Neuronal stem cell (in vitro differentiated cells): ENCODE measurements around the gene CTNNA1.

Experiments used
- DNase-seq: peaks from one replicate; pipeline ENCODE4 v3.0.0-alpha.2; 2013; ENCODE audit warnings: low spot score
- H2AFZ ChIP-seq: one replicate; pipeline ENCODE4 v1.6.1; 2013; ENCODE audit warnings: mild to moderate bottlenecking, low read length, inconsistent platforms
- H2AK5ac ChIP-seq: 2 replicates; pipeline ENCODE4 v1.6.1; 2013; ENCODE audit warnings: low read depth, mild to moderate bottlenecking, inconsistent platforms, low read length, moderate library complexity, mixed read lengths
- H2BK120ac ChIP-seq: 2 replicates; pipeline ENCODE4 v1.6.1; 2013; ENCODE audit warnings: low read depth, mild to moderate bottlenecking, inconsistent platforms, low read length, moderate library complexity, mixed read lengths
- H2BK12ac ChIP-seq: one replicate; pipeline ENCODE4 v1.6.1; 2013; ENCODE audit warnings: low read length, inconsistent platforms
- H2BK15ac ChIP-seq: 2 replicates; pipeline ENCODE4 v1.6.1; 2013; ENCODE audit warnings: mild to moderate bottlenecking, low read length, inconsistent platforms, mixed read lengths
- H2BK5ac ChIP-seq: one replicate; pipeline ENCODE4 v1.6.1; 2013; ENCODE audit warnings: inconsistent platforms, mild to moderate bottlenecking, low read length, moderate library complexity
- H3K14ac ChIP-seq: one replicate; pipeline ENCODE4 v1.6.1; 2013; ENCODE audit warnings: low read length, inconsistent platforms
- H3K18ac ChIP-seq: 2 replicates; pipeline ENCODE4 v1.6.1; 2013; ENCODE audit warnings: low read length, inconsistent platforms
- H3K23ac ChIP-seq: 2 replicates; pipeline ENCODE4 v1.6.1; 2013; ENCODE audit warnings: low read depth, mild to moderate bottlenecking, mixed read lengths, low read length, inconsistent platforms; ENCODE audit not compliant: poor library complexity
- H3K27ac ChIP-seq: replicated peaks from 3 replicates; pipeline ENCODE4 v1.5.1; 2013; ENCODE audit warnings: low read length, inconsistent platforms
- H3K27me3 ChIP-seq, 3 experiments: 2 replicates each; pipeline ENCODE4 v1.6.1; 2013; ENCODE audit warnings: low read length in 3 of 3, mild to moderate bottlenecking in 2 of 3, inconsistent platforms in 1 of 3, low read depth in 1 of 3, mixed read lengths in 1 of 3, moderate library complexity in 1 of 3; ENCODE audit not compliant: control insufficient read depth in 3 of 3, insufficient read depth in 3 of 3
- H3K36me3 ChIP-seq, 2 donors: replicated peaks in 1 of 2; 2 replicates each; pipeline ENCODE4 v1.6.1; 2013; ENCODE audit warnings: low read length in 2 of 2; ENCODE audit not compliant: control insufficient read depth in 2 of 2, insufficient read depth in 2 of 2
- H3K4ac ChIP-seq: 2 replicates; pipeline ENCODE4 v1.6.1; 2013; ENCODE audit warnings: inconsistent platforms, mild to moderate bottlenecking, low read length, moderate library complexity
- H3K4me1 ChIP-seq, 2 donors: 1 replicate in 1 of 2; 2 replicates in 1 of 2; pipeline ENCODE4 v1.6.1; 2013; ENCODE audit warnings: low read length in 2 of 2, low read depth in 1 of 2; ENCODE audit not compliant: control insufficient read depth in 2 of 2, insufficient read depth in 1 of 2
- H3K4me2 ChIP-seq: one replicate; pipeline ENCODE4 v1.6.1; 2013; ENCODE audit warnings: mild to moderate bottlenecking, low read length, inconsistent platforms; ENCODE audit not compliant: insufficient read depth, poor library complexity, severe bottlenecking
- H3K4me3 ChIP-seq, 2 donors: 2 replicates each; pipeline ENCODE4 v1.5.1; 2013; ENCODE audit warnings: low read length in 2 of 2, mild to moderate bottlenecking in 2 of 2, inconsistent platforms in 1 of 2, moderate library complexity in 1 of 2
- H3K79me1 ChIP-seq: one replicate; pipeline ENCODE4 v1.6.1; 2013; ENCODE audit warnings: low read depth, mild to moderate bottlenecking, inconsistent platforms, low read length, moderate library complexity
- H3K9ac ChIP-seq: one replicate; pipeline ENCODE4 v1.6.1; 2013; ENCODE audit warnings: mild to moderate bottlenecking, low read depth, low read length, inconsistent platforms; ENCODE audit not compliant: poor library complexity
- H3K9me3 ChIP-seq, 2 donors: replicated peaks in 1 of 2; 2 replicates each; pipeline versions ENCODE3 to v1.6.1; 2013; ENCODE audit warnings: low read length in 2 of 2, mild to moderate bottlenecking in 2 of 2, inconsistent platforms in 1 of 2, low read depth in 1 of 2, mixed read lengths in 1 of 2, moderate library complexity in 1 of 2; ENCODE audit not compliant: control insufficient read depth in 2 of 2, insufficient read depth in 1 of 2
- H4K8ac ChIP-seq: one replicate; pipeline ENCODE4 v1.6.1; 2013; ENCODE audit warnings: low read depth, mild to moderate bottlenecking, inconsistent platforms, low read length, moderate library complexity
- H4K91ac ChIP-seq: one replicate; pipeline ENCODE4 v1.6.1; 2013; ENCODE audit warnings: low read length, low read depth, mild to moderate bottlenecking, inconsistent platforms; ENCODE audit not compliant: poor library complexity
- WGBS, 2 donors: extraction: QIAGEN DNeasy Blood & Tissue Kit; methylation state at CpG; one replicate each; pipeline ENCODE4 v1.1.7; 2013; ENCODE audit warnings: missing lambda C conversion rate in 2 of 2, mixed read lengths in 1 of 2; ENCODE audit not compliant: insufficient read length in 2 of 2, insufficient replicate concordance in 1 of 2; ENCODE audit errors: extremely low coverage in 2 of 2; 5-methylcytosine and 5-hydroxymethylcytosine counted together

Gene CTNNA1

GRCh38 chr5:138754699-138755057 is 1.5 kb downstream of the CTNNA1 start:
- no peak overlapping the region for H4K91ac ChIP-seq
- no peak overlapping the region for H2BK15ac ChIP-seq
- no peaks in the 10 kb centered on the region for H3K27me3 ChIP-seq
- H3K9me3 ChIP-seq = peaks cover 0 to 6% of the 10 kb centered on the region in 2 donors
- no peak overlapping the region for H3K18ac ChIP-seq
- no peak overlapping the region for H2BK120ac ChIP-seq
- peaks cover 8 to 48% of the 10 kb centered on the region in 2 donors for H3K36me3 ChIP-seq
- H3K4ac ChIP-seq = no peak overlapping the region
- H2AK5ac ChIP-seq = no peak overlapping the region
- no peak overlapping the region for H3K23ac ChIP-seq
- H3K79me1 ChIP-seq = peaks cover 1% of the 10 kb centered on the region
- H3K27ac ChIP-seq = no peak overlapping the region
- no peak overlapping the region for H2BK5ac ChIP-seq
- no peak overlapping the region for H3K9ac ChIP-seq
- no peak overlapping the region for H2BK12ac ChIP-seq
- no peak overlapping the region for H2AFZ ChIP-seq
- no peak overlapping the region for H3K14ac ChIP-seq
- no CpG with 5 or more reads among the region's 14 CpGs for WGBS, 2 donors
- no peak overlapping the region for H4K8ac ChIP-seq
- DNase-seq = no peak
- peak overlapping the region in 1 of 2 donors; percentile 70 for H3K4me3 ChIP-seq
- peaks cover 1 to 7% of the 10 kb centered on the region in 2 donors for H3K4me1 ChIP-seq
- peak overlapping the region; percentile 40 for H3K4me2 ChIP-seq

DNA sequence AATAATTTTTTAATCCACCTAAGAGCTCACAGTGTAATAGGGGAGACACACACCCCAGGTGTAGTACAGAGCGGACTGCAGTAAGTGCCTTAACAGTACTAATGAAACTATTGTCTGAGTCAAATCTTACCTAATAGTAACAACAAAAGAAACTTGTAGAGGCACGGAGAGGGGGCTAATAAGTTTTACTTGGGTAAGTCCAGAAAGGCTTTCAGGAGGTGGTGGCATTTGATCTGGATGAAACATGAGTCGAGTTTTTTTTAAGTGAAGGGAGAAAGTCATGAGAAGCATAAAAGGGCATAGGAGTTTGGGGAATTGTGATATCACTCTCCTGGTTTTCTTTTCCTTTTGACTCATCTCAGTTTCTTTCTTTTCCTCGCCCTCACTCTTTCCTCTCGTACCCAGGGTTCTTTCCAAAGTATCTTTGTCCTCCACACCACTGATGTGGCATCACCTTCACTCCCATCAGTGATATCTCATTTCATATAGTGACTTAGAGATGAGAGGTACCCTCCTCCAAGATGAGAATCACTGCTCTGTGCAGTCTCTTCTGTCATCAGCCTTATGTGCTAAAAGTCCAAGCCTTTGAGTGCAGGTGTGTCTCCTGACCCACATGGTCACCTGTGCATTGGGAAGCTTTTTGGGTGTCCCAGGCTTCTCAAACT is 2.0 kb downstream of the CTNNA1 start:
- peak overlapping the region in 1 of 2 donors; percentile 70 for H3K4me3 ChIP-seq
- no peak overlapping the region for H3K4ac ChIP-seq
- peaks cover 0 to 6% of the 10 kb centered on the region in 2 donors for H3K9me3 ChIP-seq
- no peak for DNase-seq
- H2BK120ac ChIP-seq = no peak overlapping the region
- H2BK15ac ChIP-seq = no peak overlapping the region
- no peak overlapping the region for H3K14ac ChIP-seq
- no peak overlapping the region for H4K8ac ChIP-seq
- no peak overlapping the region for H2AFZ ChIP-seq
- WGBS, 2 donors = no CpG with 5 or more reads among the region's 5 CpGs
- no peak overlapping the region for H2BK5ac ChIP-seq
- H2BK12ac ChIP-seq = no peak overlapping the region
- H3K4me2 ChIP-seq = no peak overlapping the region
- no peak overlapping the region for H3K18ac ChIP-seq
- H3K27me3 ChIP-seq = no peaks in the 10 kb centered on the region
- peaks cover 1 to 7% of the 10 kb centered on the region in 2 donors for H3K4me1 ChIP-seq
- peaks cover 8 to 50% of the 10 kb centered on the region in 2 donors for H3K36me3 ChIP-seq
- H3K23ac ChIP-seq = no peak overlapping the region
- no peak overlapping the region for H4K91ac ChIP-seq
- H2AK5ac ChIP-seq = no peak overlapping the region
- H3K9ac ChIP-seq = no peak overlapping the region
- no peak overlapping the region for H3K27ac ChIP-seq
- peaks cover 1% of the 10 kb centered on the region for H3K79me1 ChIP-seq

GRCh38 chr5:138757061-138757776 is 4.0 kb downstream of the CTNNA1 start:
- Histone ChIP-seq H3K79me1 (no peaks in the 10 kb centered on the region), H4K8ac (no peak overlapping the region), H3K23ac (no peak overlapping the region), H3K18ac (no peak overlapping the region), H3K14ac (no peak overlapping the region), H3K36me3 (peaks cover 9 to 70% of the 10 kb centered on the region in 2 donors), H3K4me3 (no peak overlapping the region), H3K9ac (no peak overlapping the region), H4K91ac (no peak overlapping the region), H3K4me2 (no peak overlapping the region), H2BK15ac (no peak overlapping the region), H3K4me1 (peaks cover 1 to 7% of the 10 kb centered on the region in 2 donors), H2BK5ac (no peak overlapping the region), H3K27me3 (no peaks in the 10 kb centered on the region), H2AFZ (no peak overlapping the region), H2BK120ac (no peak overlapping the region), H3K9me3 (peaks cover 0 to 6% of the 10 kb centered on the region in 2 donors), H2AK5ac (no peak overlapping the region), H3K27ac (no peak overlapping the region), H2BK12ac (no peak overlapping the region), H3K4ac (no peak overlapping the region)
- no CpG with 5 or more reads among the region's 6 CpGs for WGBS, 2 donors
- DNase-seq = no peak

DNA sequence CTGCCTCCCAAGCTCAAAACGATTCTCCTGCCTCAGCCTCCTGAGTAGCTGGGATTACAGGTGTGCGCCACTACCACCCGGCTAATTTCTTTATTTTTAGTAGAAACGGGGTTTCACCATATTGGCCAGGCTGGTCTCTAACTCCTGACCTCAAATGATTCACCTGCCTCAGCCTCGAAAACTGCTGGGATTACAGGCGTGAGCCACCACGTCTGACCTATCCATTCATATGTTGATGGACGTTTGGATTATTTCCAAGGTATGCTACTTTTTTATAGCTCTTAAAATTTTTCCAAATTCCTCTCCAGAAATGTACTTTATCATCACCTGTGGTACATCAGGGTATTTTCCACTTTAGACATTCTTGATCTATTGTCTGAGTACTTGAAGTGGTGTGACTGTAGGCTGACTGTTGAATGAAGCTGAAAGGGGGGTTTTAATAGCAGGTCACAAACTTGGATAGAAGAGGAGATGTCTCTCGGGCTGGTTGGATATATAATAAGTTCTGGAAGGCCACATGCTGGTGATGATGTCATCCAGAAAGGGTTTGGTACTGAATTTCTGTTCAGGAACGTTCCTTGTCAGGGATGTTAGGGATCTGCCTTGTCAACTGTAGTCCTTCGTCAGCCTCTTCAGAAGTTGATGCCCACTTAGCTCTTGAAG is 7.4 kb downstream of the CTNNA1 start:
- Histone ChIP-seq H3K36me3 (peaks cover 8 to 74% of the 10 kb centered on the region in 2 donors), H3K9me3 (peaks cover 0 to 6% of the 10 kb centered on the region in 2 donors), H3K14ac (no peak overlapping the region), H3K9ac (no peak overlapping the region), H4K91ac (no peak overlapping the region), H4K8ac (no peak overlapping the region), H2AK5ac (no peak overlapping the region), H2AFZ (no peak overlapping the region), H3K4me1 (no peaks in the 10 kb centered on the region), H2BK12ac (no peak overlapping the region), H3K27ac (no peak overlapping the region), H2BK120ac (no peak overlapping the region), H2BK5ac (no peak overlapping the region), H3K4me2 (no peak overlapping the region), H3K27me3 (no peaks in the 10 kb centered on the region), H2BK15ac (no peak overlapping the region), H3K4ac (no peak overlapping the region), H3K23ac (no peak overlapping the region), H3K18ac (no peak overlapping the region), H3K79me1 (no peaks in the 10 kb centered on the region), H3K4me3 (no peak overlapping the region)
- WGBS, 2 donors = no CpG with 5 or more reads among the region's 11 CpGs
- no peak for DNase-seq
